ENCODE results near the gene TLR9. TPM values are rescaled to one million over a fixed set of nuclear protein-coding genes. Genes with fewer than 3 reads are reported as not detected.

TLR9 gene
- total and polyA plus RNA-seq, 9 of the 15 experiments (the other 6 are each of a cell fraction or from before 2014, with no cell fraction given) = not detected

DNA sequence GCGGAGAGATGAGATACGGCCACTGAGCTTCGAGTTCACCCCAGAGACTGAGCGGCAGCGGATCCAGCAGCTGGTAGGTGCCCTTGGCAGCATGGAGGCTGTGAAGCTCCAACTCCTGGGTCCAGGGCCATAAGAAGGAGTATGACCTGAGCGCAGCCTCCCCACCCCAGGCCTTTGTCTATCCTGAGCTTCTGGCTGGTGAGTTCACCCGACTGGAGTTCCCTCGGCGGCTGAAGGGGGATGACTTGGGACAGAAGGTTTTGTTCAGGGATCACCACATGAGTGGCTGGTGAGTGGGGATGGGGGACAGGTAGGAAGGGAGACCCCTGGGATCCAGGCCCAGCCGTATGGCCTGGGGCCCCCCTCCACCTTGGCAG is 22.7 kb upstream of the TLR9 start:
- Histone ChIP-seq H3K9me1 (ENCODE audit: control insufficient read depth, insufficient read depth, low read length) (no peaks in the 10 kb centered on the region), H3K27ac (ENCODE audit: extremely low read depth, low read depth, low read length) (no peak overlapping the region), H3K27me3 (ENCODE audit: control insufficient read depth in 2 of 2, insufficient read depth in 2 of 2, low read length in 2 of 2) (no peaks in the 10 kb centered on the region), H3K9ac (ENCODE audit: insufficient read depth in 1 of 2, low read depth in 2 of 2, low read length in 2 of 2) (no peak overlapping the region), H3K79me2 (ENCODE audit: control insufficient read depth, insufficient read depth, low read length) (no peaks in the 10 kb centered on the region), H3K36me3 (ENCODE audit: control insufficient read depth, insufficient read depth, low read length) (peaks cover 28% of the 10 kb centered on the region; the same call in 2 of the 3 replicates), H3K4me3 (no peak overlapping the region), H3K4me1 (replicated peaks in 1 of 2; ENCODE audit: control insufficient read depth in 2 of 2, insufficient read depth in 2 of 2, low read length in 2 of 2) (peaks cover 11 to 21% of the 10 kb centered on the region in 2 experiments; a peak in 4 of 5 replicates), H3K4me2 (ENCODE audit: insufficient read depth, low read length) (no peak overlapping the region), H2AFZ (ENCODE audit: low read depth, low read length) (no peak overlapping the region), H3K9me3 (replicated peaks; ENCODE audit: control insufficient read depth, insufficient read depth, low read depth, low read length) (no peaks in the 10 kb centered on the region), H4K20me1 (replicated peaks; ENCODE audit: control insufficient read depth, insufficient read depth, low read length) (0 out of 2 replicates have a peak, but pooled peaks cover 6% of the 10 kb centered on the region)
- FAIRE-seq (no peak), DNase-seq (ENCODE audit: extremely low read depth in 1 of 4, low spot score in 3 of 4) (no peak), ATAC-seq (no peak)
- 79% methylated on average over 5 of the region's 10 CpGs for WGBS (ENCODE audit: insufficient coverage, low coverage, missing lambda C conversion rate)
- TSS peak; percentile 30 for BruUV-seq (replicated peaks)
- ChIA-PET CTCF (ENCODE audit: low intra/inter-chr PET ratio) (no interaction called here), POLR2A (interaction anchor here (0.6 to 1.9 kb wide), 7 partner anchors 8 to 114 kb away, joined by 3 to 10 read pairs (median 4); no protein-coding TSS in a partner anchor)
- TF ChIP-seq ZNF583 (CRISPR knock-in tag; IDR thresholded peaks at IDR 0.05) (no peak), POLR2G (IDR thresholded peaks at IDR 0.05; ENCODE audit: low read depth, low read length) (peak; percentile 46; the same call in 1 of the 2 replicates), SMARCB1 (IDR thresholded peaks at IDR 0.05; ENCODE audit: insufficient read length, low read depth) (no peak)
- TF ChIP-seq, protein P1, sequence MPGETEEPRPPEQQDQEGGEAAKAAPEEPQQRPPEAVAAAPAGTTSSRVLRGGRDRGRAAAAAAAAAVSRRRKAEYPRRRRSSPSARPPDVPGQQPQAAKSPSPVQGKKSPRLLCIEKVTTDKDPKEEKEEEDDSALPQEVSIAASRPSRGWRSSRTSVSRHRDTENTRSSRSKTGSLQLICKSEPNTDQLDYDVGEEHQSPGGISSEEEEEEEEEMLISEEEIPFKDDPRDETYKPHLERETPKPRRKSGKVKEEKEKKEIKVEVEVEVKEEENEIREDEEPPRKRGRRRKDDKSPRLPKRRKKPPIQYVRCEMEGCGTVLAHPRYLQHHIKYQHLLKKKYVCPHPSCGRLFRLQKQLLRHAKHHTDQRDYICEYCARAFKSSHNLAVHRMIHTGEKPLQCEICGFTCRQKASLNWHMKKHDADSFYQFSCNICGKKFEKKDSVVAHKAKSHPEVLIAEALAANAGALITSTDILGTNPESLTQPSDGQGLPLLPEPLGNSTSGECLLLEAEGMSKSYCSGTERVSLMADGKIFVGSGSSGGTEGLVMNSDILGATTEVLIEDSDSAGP (CRISPR knock-in tag; IDR thresholded peaks at IDR 0.05) = no peak
- TF ChIP-seq, protein P2, sequence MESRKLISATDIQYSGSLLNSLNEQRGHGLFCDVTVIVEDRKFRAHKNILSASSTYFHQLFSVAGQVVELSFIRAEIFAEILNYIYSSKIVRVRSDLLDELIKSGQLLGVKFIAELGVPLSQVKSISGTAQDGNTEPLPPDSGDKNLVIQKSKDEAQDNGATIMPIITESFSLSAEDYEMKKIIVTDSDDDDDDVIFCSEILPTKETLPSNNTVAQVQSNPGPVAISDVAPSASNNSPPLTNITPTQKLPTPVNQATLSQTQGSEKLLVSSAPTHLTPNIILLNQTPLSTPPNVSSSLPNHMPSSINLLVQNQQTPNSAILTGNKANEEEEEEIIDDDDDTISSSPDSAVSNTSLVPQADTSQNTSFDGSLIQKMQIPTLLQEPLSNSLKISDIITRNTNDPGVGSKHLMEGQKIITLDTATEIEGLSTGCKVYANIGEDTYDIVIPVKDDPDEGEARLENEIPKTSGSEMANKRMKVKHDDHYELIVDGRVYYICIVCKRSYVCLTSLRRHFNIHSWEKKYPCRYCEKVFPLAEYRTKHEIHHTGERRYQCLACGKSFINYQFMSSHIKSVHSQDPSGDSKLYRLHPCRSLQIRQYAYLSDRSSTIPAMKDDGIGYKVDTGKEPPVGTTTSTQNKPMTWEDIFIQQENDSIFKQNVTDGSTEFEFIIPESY (CRISPR knock-in tag; IDR thresholded peaks at IDR 0.05) = no peak
- TF ChIP-seq, protein P3, sequence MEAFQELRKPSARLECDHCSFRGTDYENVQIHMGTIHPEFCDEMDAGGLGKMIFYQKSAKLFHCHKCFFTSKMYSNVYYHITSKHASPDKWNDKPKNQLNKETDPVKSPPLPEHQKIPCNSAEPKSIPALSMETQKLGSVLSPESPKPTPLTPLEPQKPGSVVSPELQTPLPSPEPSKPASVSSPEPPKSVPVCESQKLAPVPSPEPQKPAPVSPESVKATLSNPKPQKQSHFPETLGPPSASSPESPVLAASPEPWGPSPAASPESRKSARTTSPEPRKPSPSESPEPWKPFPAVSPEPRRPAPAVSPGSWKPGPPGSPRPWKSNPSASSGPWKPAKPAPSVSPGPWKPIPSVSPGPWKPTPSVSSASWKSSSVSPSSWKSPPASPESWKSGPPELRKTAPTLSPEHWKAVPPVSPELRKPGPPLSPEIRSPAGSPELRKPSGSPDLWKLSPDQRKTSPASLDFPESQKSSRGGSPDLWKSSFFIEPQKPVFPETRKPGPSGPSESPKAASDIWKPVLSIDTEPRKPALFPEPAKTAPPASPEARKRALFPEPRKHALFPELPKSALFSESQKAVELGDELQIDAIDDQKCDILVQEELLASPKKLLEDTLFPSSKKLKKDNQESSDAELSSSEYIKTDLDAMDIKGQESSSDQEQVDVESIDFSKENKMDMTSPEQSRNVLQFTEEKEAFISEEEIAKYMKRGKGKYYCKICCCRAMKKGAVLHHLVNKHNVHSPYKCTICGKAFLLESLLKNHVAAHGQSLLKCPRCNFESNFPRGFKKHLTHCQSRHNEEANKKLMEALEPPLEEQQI (IDR thresholded peaks at IDR 0.05) = no peak
- in situ Hi-C loops (cut with MboI) = no loop called here
- intact Hi-C loops (cut with micrococcal nuclease) = no loop called here

Measured in K562 (cell line).